Cardiac septum (tissue), 1 donor: ENCODE data around the gene DNAJC3. TPM values are rescaled to one million over a fixed set of nuclear protein-coding genes. Genes with fewer than 3 reads are reported as not detected.

Experiments
- DNase-seq: peaks from one replicate; pipeline ENCODE4 v3.0.0-alpha.2; 2020; ENCODE audit warnings: low spot score
- intact Hi-C: fragments of 100-400 bp; cut with DNase I; formaldehyde crosslinking; loops from one replicate; pipeline ENCODE4 v1.14.0; 2022
- total RNA-seq: library from RNA; stranded (reverse); fragmentation: NEBNext Ultra II Directional; extraction: Animal tissue kit (Norgen Biotek cat#: 25700); gene quantifications from one replicate; pipeline ENCODE4 v1.2.1, GENCODE V29; 2021
- donor health status: DM: no; HTN: no; CAD: no.

Gene DNAJC3
- total RNA-seq, 1 donor from 2014 or later, result 36.0 TPM

DNA sequence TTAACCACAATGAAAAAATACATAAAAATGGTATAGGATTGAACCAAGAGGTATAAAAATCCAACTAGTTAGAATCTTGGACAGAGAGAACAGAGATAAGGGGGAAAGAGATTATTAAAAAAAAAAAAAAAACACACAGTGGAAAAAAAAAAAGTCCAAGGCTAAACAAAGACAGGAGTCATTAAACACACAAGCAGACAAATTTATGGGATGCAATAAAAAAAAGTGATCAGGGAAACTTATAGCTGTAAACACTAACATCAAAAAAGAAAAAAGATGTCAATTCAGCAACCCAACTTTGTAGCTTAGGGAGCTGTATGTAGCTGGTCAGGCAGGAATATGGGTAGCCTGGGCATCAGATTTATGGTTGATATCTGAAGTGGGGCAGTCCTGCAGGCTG, 129.0 kb downstream of the DNAJC3 start:
- intact Hi-C loops, result no loop called here
- no peak for DNase-seq

DNA sequence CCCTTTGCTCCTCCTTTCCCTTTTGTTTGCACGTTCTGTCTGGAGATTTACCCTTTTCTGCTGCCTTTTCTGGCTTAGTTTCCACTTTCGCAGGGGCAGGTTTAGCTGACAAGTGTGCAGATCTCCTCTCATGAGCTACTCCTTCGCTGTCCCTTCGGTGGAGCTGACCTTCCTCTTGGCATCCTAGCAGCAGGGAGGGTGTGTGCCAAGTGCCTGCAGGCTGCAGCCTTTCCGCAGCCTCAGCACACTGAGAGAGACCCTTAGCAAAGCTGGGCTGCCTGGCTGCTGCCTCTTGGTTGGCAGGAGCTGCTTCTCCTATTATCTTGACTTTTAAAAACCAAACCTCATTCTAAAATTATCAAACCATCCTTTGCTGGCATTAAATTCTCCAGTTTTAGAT, 132.5 kb downstream of the DNAJC3 start:
- no peak for DNase-seq

DNA sequence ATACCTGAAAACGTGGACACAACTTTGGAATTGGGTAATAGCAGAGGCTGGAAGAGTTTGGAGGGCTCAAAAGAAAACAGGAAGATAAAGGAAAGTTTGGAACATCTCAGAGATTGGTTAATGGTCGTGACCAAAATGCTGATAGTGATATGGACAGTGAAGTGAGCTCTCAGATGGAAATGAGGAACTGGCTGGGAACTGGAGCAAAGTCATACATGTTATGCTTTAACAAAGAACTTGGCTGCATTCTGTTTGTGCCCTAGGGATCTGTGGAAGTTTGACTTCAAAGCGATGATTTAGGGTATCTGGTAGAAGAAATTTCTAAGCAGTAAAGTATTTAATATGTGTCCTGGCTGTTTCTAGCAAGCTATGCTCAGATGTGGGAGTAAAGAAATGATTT, 136.2 kb downstream of the DNAJC3 start:
- intact Hi-C loops, result no loop called here
- no peak for DNase-seq

More for the DNA sequence above, 132.5 kb downstream of the DNAJC3 start:
- intact Hi-C loops, result no loop called here

DNA sequence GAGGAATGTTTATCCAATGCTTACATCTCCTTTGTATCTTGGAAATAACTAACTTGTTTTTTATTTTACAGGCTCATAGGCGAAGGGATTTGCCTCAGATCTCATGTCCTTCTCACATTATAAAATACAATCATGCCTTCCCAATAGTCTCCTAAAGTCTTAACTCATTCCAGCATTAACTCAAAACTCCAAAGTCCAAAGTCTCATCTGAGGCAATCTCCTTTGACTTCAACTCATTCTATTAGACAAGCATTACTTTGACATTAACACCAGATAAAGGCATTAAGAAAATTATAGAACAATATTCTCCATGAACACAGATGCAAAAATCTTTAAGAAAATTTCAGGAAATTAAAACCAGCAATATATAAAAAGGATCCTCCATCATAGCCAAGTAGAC, 137.6 kb downstream of the DNAJC3 start:
- intact Hi-C loops, result no loop called here
- DNase-seq, result no peak

DNA sequence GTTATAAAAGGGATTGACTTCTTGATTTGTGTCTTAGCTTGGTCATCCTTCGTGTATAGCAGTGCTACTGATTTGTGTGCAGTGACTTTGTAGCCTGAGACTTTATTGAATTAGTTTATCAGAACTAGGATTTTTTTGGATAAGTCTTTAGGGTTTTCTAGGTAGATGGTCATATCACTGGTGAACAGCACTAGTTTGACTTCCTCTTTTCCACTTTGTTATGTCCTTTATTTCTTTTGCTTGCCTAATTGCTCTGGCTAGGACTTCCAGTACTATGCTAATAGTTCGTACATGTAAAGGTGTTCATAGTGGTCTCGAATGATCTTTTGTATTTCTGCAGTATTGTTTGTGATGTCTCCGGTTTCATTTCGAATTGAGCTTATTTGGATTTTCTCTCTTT, 145.4 kb downstream of the DNAJC3 start:
- intact Hi-C loops, result no loop called here

DNA sequence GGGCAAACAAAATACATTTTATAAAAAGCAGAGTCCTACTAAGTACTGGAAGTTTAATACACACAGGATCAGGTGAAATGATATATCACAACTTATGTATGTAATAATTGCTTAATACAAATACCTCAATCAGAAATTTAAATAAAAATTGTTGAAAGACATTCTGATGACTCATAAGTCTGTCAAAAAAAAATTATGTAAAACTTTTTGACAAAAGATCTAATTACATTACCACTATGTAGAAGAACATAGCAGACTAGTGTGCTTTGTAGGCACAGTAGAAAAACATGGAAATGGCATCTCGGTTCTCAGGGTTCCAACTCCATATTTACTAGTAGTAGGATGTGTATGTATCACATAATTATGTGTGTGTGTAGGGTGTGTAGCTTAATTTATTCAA, 156.2 kb downstream of the DNAJC3 start:
- intact Hi-C loops, result loop anchor here (5.0 kb wide), 2 partner anchors 156 to 641 kb away; partner anchors contain the start of gene DNAJC3
- no peak for DNase-seq

More for the DNA sequence above, 145.4 kb downstream of the DNAJC3 start:
- DNase-seq, result no peak

DNA sequence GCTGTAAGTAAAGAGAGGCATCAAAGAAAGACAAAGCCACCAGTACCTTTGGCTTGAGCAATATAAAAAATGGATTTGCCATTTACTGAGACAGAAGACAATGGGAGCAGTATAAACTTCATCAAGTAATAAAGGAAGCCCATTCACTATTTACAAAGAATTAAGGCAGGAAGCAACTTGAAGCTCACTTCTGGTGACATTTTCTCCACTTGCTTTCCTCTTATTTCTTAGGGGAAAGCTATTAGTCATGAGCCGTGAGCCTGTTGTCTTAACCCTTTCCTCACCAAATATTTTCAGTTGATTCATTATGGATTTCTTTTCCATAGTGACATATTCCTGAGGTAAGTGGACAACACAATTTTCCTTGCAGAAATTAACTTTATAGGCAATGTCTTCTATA, 156.8 kb downstream of the DNAJC3 start:
- DNase-seq, result no peak
- intact Hi-C loops, result loop anchor here (2.0 to 5.0 kb wide), 3 partner anchors 156 to 641 kb away; partner anchors contain the start of gene DNAJC3

DNA sequence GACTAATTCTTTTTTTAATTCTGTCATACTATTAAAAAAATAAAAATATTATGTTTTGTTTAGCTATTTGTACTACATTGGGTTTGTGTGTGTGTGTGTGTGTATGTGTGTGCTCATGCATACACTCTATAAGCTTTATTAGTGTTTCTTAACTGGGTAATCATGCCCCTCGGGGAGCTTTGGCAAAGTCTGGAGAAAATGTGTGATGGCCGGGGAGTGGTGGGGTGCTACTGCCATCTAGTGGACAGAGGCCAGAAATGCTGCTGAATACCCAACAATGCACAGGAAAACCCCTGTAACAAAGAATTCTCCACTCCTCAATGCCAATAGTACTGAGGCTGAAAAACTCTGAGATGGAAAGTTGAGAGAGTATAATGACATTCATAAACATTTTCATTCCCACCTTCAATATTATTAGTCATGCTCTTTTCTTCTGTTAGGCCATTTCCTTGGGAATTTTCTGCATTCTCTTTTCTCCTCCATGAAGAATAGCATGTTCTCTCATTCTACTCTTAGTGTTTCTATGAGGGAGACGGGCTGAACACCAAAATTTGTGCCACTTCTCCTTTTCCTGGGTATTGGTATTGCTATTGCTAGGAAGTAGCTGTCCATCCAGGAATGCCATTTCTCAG, 157.3 kb downstream of the DNAJC3 start:
- intact Hi-C loops, result loop anchor here (2.0 to 5.0 kb wide), 3 partner anchors 157 to 642 kb away; partner anchors contain the start of gene DNAJC3
- peak; percentile 80 for DNase-seq

DNA sequence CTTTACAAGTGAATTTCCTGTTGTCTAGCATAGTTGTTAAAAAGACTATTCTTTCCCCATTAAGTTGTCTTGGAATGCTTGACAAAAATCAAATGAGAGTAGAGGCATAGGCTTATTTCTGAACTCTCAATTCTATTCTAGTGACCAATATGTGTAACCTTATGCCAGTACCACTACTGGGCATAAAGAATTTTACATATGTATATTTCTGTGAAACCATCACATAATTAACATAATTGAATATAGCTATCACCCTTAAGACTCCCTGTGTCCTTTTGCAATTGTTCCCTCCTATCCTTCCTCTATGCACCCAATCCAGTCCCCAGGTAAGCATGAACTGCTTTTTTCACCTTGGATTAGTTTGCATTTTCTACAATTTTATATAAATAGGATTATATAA, 165.0 kb downstream of the DNAJC3 start:
- intact Hi-C loops, result no loop called here

DNA sequence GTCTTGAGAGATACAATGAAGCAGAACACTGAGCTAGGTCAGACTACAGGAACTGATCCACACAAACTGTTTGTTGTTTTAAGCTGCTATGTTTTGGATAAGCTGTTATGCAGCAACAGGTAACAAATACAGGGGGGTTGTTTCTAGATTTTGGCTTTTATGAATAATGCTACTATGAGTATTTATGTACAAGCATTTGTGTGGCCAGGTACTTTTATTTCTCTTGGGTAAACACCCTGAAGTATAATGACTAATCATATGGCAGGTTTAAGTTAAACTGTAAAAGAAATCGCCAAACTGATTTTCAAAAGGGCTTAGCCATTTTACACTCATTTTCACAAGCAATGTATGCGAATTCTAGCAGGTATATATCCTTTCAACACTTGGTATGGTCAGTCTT, 166.0 kb downstream of the DNAJC3 start:
- DNase-seq, result no peak
- intact Hi-C loops, result no loop called here

More for the DNA sequence above, 165.0 kb downstream of the DNAJC3 start:
- DNase-seq, result no peak

Other genes with a start within 250 kb of the DNAJC3 start
- gene CLDN10, start 124.4 kb upstream of the DNAJC3 start, total RNA-seq, result not detected
- 4.9 TPM for gene DZIP1, start 32.4 kb upstream of the DNAJC3 start, total RNA-seq